Caki2 (cell line): Measurements from ENCODE around the gene ZNF214. TPM values are rescaled to one million over a fixed set of nuclear protein-coding genes. Genes with fewer than 3 reads are reported as not detected.

Experiments
- DNase-seq: peaks from one replicate; pipeline ENCODE4 v3.0.0-alpha.2; 2015; ENCODE audit warnings: low read depth
- in situ Hi-C: cut with HindIII; loops from 2 replicates; pipeline ENCODE4 v1.10.0; 2016; ENCODE audit warnings: low sequenced_read_pairs, low pct_unique_long_range_greater_than_20kb, mixed read lengths
- total RNA-seq: library from RNA; depleted of rRNA; stranded (reverse); fragments of >200 nt; shearing (Covaris generic); gene quantifications from 2 replicates; pipeline ENCODE4 v1.2.3, GENCODE V29; 2014; ENCODE audit warnings: low replicate concordance; rRNA removed

The ZNF214 gene
- 2.0 and 27.9 TPM in 2 replicates for total RNA-seq

DNA sequence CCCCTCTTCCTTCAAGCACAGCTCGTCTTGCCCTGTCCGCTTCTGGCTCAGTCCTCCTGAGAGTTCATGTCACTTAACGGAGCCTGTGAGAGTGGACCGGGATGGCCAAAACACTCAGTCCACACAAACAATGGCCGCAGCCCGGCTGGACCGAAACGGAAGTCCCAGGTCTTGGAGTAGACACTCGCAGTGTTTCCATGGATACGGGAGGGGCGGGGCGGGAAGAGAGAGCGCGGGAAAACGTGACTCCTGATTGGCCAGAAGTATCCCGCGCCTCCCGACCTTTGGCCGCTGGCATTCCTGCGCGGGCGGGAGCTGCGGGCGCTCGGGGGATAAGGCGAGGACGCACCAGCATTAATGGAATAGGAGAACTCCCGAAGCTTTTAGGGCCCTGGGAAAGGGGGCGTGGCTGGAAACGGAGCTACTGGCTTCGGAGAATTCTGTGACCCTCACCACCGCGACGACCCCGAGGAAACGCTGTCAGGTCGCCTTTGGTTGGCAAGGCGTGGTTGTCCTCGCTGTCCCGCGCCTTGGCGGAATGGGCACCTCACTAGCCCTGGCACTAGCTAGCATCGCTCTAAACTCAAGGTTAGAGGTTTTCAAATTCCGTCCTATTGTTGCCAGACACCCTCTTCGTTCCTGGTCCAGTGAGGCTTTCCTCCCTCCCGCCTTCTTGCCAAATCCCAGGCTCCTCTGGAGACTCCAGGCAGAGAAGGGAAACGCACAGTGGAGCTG is at the start of gene ZNF214, which contains the start of gene NLRP14:
TSS of gene ZNF214 (minus strand) at position 164 of the 735 bp plus-strand sequence. CDS start 17,511 bp downstream, outside the sequence.
TSS of gene NLRP14 (plus strand) at position 297 of the 735 bp plus-strand sequence. CDS start 18,108 bp downstream, outside the sequence.
- DNase-seq = peak; percentile 88
- in situ Hi-C loops = no loop called here

- DNase-seq = no peak
- in situ Hi-C loops = no loop called here
Measured at GRCh38 chr11:7062534-7062933, 42.4 kb upstream of the ZNF214 start.

- in situ Hi-C loops = no loop called here
- DNase-seq = no peak
Measured at GRCh38 chr11:7060868-7061267, 40.7 kb upstream of the ZNF214 start.

GRCh38 chr11:7057641-7058040 is 37.5 kb upstream of the ZNF214 start:
- in situ Hi-C loops = no loop called here
- no peak for DNase-seq

DNA sequence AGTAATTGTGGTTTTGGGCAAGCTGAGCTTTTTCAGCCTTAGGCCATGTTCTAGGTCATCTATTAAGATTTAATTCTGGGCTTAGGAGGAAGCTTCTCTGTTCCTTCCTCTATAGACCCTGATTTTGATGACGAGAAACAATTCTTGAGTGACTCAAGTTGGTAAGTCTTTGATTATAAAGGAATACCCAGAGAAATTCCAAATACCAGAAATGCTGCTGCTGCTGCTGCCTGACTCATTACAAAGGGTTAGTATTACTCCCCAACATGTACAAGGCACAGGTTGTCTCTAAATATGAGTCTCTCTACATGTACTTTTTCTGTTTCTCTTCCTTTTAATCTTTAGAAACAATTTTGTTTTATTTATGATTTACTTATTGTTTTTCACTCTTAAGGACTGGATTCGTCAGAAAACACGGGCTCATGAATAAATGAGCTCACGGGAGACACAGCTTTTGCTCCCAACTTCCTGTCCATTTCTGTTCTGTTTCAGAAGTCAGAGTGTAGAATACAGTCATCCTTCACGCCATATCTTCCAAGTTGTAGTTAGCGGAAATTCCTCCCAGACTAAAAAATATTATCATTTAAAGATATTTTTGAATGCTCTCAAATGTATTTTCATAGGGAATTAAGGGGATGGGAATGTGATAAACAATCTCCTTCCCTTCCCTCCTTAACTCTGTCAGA is 36.8 kb upstream of the ZNF214 start:
- in situ Hi-C loops = no loop called here
- DNase-seq = no peak

- in situ Hi-C loops = no loop called here
- DNase-seq = no peak
Measured at GRCh38 chr11:7050191-7050590, 30.0 kb upstream of the ZNF214 start.

DNA sequence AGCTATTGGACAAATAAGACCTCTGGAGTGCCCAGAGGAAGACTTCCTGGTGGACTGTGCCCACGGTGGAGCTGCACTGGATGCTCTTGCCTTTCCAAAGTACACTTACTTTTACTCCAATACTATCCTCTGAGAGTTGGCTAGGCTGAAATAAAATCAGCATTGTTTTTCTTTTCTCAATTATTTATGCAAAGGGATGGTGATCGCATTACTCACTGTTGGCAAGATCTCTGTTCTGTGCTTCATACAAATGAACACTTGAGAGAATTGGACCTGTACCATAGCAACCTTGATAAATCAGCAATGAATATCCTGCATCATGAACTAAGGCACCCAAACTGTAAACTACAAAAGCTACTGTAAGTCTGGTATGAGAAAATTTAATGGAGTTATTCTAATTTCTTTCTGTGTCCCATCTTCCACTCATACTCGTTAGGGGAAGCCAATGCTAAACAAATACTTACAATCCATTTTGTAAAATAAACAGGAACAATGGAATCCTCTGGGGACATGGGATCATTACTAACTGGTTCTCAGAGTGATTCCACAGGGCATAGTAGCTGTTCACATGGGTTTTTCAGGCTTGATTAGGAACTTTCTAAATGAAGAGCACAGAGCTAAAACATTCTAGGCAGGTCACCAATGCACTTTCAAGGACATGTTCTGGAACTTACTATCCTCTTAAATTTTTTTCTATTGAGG is 26.5 kb upstream of the ZNF214 start:
- in situ Hi-C loops = no loop called here
- DNase-seq = no peak

DNA sequence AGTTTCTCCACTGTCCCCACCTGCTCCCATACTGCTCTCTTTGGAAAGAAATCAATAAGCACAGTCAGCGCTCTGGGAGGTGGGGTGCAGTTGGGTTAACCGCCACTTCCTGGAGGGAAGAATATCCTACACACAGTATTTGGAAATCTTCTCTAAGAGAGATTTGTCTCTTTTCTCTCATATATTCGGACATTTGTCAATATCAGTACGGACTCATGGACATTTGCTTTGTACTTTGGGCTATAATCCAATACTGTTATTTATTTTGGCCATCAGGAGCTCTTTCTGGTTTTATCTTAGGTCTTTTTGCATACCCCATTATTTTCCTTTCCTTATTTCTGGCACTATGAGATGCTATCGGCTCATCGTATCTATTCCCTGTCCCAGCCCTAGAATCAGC is 13.9 kb upstream of the ZNF214 start:
- in situ Hi-C loops = no loop called here
- DNase-seq = no peak

DNA sequence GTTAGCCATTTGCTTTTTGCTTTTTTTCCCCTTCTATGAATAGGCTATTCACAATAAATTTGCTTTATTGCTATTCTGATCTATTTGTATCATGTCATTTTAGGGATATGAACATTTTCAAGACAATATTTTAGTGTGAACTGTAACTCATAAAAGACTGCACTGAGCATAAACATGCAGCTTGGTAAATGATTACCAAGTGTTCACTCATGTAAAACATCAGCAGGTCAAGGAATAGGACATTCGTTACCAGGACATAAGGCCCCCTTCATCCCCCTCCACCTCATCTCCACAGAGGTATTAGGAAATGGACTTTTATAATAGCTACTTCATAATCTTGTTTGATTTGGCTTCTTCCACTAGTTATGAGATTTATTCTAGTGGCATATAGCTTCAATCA is 12.5 kb upstream of the ZNF214 start:
- peak; percentile 10 for DNase-seq
- in situ Hi-C loops = no loop called here

GRCh38 chr11:7031471-7031871 is 11.3 kb upstream of the ZNF214 start:
- no peak for DNase-seq
- in situ Hi-C loops = no loop called here

DNA sequence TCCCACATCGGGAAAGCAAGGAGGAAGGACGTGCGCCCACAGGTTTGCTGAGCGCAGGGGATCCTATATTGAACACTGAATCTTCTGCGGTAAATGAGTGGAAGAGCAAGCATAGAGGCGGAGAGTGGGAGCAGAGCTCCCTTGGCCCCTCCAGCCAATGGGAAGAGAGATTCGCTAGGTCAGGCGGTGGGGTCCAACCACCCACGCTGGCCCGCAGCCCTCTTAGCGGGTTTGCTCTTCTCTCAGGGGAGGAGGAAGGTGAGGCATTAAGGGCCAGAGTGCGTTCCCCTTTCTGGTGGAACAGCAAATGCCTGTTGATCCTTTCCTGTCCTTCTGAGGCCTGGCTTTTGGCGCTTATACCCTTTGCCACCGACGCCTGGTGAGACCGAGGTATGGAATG is 10.7 kb upstream of the ZNF214 start:
- in situ Hi-C loops = no loop called here
- DNase-seq = no peak

GRCh38 chr11:7028141-7028540 is 8.0 kb upstream of the ZNF214 start:
- in situ Hi-C loops = no loop called here
- DNase-seq = no peak

GRCh38 chr11:7021318-7021717 is 1.2 kb upstream of the ZNF214 start:
- in situ Hi-C loops = no loop called here
- DNase-seq = no peak

DNA sequence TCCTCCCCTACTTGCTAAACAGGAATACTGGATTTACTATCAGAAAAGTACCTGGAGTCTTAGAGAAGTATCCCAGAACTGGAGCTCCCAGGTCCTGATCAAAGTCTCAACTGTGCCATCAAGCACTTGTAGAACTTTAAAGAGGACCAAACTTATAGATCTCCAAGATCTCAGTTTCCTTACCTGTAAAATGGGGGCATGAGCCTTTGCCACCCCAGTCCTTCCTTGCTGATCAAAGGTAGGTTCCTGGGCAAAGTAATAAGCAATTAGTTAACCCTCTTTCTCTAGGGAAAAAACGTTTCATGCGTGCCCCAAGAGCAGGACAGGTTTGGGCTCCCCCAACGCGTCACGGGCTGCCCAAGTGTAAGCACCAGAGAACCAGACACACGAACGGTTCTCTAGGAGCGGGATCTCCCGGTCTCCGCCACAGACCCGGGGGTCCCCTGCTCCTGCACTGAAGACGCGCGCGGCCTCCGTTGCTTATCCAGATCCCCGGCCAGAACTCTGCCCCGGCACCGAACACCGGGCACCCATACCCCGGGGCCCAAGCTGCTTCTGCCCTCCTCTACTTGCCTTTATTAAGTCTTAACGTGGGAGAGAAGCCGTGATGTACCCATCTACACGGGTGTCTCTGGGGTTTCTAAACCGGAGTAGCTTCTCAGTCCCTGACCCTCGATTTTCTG is 505 bp downstream of the ZNF214 start:
- DNase-seq = no peak
- in situ Hi-C loops = no loop called here

DNA sequence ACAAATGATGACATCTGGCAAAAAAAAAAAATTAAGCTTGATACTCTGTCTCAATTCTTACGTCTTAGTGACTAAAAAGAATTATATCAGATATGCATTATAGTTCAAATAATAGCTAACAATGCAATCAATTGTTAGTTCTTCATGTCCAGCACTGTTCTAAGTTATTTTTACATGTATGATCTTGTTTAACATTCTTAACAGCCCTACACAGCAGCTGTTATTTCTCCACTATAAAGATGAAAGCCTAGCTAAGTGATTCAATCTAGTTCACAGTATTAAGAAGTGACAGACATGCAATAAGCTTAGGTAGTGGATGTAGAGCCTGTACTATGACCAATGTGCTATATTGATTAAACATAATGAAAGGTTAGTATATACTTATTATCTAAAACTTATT is 4.1 kb downstream of the ZNF214 start:
- DNase-seq = no peak
- in situ Hi-C loops = no loop called here

- in situ Hi-C loops = no loop called here
- DNase-seq = no peak
Measured at GRCh38 chr11:7014118-7014517, 6.0 kb downstream of the ZNF214 start.

DNA sequence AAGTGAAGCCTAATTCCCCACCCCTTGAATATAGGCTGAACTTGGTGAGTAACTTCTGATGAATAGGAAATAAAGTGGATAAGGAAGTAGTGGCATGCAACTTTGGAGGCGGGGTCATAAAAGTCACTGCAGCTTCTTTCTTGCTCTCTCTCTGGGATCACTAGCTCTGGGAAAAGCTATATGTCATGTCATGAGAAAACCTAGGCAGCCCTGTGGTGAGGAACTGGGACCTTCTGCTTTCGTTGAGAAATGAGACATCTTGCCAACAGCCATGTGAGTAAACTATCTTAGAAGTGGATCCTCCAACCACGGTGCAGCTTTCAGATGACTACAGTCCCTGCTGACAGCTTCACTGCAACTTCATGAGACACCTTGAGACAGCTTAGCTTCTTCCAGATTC is 15.7 kb downstream of the ZNF214 start:
- in situ Hi-C loops = no loop called here
- peak; percentile 62 for DNase-seq

GRCh38 chr11:6995703-6996102 is 24.4 kb downstream of the ZNF214 start:
- in situ Hi-C loops = no loop called here
- no peak for DNase-seq
